DMS 273 (cell line): Measurements from ENCODE around the gene RASEF.

Experiments
- DNase-seq: peaks from one replicate; lab custom pipeline; 2025; ENCODE audit not compliant: unreplicated experiment; lab: John Stamatoyannopoulos, UW

Gene RASEF

DNA sequence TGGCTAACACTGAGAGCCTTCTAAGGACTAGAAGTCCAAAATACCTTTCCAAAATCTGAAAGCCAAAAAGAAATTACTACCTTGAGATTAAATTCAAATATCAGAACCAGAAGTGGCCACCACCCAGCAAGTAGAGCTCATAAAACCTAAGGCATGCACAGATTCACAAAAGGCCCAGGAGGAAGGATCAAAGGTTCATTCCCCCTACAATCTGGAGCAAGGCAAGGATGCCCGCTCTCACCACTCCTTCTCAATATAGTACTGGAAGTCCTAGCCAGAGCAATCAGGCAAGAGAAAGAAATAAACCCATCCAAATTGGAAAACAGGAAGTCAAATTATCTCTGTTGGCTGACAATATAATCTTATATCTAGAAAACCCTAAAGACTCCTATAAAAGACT lies 6.0 kb downstream of the RASEF start:
- DNase-seq = no peak

DNA sequence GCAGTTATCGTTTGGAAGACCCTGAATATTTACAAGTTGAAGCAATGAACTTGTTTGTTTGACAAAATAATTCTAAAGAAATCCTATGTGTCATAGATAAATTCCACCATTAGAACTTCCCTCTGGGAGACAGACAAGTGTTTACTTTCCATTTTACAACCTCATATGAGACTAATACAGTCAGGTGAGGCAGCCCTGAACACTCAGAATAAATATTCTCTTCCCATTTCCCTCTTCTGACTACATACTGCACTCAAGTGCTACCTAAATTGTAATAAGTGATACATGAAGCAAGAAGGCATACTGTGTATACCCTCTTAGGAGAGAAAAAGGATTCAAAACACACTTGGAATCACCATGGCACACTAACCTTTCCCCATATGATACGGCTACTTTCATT lies 6.8 kb downstream of the RASEF start:
- DNase-seq = no peak

DNA sequence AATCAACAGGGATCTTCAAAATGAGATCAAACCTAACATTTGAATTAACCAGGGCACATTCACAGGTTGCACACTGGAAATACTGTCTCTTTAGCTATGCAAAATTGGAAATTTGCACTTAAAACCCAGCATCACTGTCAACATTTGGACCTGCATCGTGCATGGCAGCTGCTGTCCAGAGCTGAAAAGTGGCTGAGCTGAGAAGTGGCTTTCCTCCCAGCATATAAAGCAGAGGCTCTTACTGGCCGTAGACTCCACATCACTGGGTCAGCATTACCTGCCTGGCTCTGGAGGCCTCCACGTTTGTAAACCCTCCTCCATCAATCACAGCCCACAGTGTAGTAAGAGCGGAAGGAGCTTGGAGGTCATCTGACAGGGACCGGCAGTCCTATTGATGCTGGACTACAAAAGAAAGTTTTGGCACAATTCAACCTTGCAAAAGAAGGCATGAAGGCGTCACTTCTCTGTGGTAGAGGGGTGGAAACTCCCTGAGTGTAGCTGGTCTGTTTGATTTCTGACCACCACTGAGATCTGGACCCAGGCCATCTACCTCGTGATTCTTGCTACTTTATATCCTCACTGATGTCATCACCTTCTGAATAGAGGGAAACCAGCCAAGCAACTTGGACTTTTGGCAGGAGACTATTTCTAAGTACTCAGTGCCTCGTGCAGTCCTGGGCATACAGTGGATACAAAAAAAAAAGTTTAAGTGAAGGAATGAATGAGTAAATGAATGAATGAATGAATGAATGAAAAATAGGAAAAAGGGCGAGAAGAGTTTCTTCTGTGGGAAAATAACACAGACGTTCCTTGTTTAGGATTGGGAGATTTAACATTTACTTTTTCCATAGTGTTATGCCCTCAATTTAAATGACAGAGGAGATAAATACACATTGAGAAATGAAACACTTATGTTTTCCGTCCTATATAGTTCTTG lies 14.8 kb downstream of the RASEF start:
- peak; percentile 45 for DNase-seq

DNA sequence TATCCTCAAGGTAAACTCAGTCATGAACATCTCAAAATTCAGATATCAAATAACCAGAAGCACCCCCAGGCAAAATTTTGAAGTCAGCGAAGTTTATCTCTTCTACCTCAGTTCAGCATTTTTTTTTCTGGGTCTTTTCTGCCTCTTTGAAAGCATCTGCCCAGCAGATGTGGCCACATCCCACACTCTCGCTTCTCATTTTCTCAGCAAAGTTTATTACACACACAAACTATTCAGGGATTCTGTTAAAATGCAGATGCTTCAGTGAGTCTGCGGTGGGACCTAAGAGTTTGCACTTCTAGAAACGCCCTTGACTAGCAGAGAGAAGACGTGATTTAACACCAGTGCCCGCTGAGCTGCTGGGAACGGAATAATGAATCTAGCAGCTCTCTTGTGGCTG lies 19.3 kb downstream of the RASEF start:
- no peak for DNase-seq

DNA sequence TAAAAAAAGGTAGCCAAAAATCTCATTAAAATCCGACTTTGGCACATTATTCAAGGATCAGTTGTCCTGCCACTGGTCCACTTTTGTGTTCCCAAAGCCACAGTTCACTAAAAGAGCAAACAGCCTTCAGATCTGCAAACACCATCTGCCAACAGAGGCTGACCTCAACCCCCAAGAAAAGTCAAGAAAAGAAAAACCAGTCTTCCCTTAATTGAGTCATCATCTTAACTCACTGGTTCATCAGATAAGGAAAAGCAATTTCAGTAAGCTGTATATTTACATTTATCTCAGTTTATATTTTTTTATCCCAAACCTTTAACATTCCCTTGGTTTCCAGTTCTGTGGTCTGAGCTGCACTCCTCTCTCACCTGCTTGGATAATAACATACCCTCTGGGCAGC lies 21.2 kb downstream of the RASEF start:
- DNase-seq = peak; percentile 14

DNA sequence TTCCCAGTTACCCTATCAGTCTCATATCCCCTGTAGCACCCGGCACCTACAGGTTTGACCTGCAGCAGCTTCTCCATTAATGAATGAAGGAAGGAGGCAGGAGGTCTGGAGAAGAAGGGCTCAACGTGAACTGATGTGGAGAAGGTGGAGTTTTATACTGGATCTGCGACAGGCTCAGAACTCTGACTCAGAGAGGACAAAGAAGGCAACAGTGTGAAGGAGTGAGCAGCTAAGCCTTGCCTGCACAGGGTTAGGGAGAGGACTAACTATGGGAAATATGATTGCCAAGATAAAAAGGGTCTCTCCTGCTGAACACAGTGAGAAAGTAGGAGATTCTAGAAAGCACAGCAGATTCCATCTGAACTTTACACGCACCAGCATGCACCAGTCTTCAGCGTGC lies 23.6 kb downstream of the RASEF start:
- DNase-seq = no peak

DNA sequence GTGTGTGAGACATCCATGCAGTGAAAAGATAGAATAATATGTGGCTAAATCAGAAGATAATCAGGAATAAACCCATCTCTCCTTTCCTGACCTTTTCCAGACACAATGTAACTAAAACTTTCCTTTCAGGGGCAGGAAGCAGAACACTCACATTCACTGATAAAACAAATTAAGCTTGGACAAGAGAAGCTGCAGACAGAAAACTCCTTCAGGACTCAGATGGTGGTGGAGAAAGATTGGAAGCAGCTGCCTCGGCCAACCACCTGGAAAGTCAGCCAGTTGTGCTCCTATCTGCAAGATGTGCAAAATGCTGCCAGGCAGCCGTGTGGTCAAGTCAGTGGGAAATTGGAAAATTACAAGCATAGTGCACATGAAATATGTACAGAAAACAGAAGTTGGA lies 26.9 kb downstream of the RASEF start:
- peak; percentile 3 for DNase-seq

DNA sequence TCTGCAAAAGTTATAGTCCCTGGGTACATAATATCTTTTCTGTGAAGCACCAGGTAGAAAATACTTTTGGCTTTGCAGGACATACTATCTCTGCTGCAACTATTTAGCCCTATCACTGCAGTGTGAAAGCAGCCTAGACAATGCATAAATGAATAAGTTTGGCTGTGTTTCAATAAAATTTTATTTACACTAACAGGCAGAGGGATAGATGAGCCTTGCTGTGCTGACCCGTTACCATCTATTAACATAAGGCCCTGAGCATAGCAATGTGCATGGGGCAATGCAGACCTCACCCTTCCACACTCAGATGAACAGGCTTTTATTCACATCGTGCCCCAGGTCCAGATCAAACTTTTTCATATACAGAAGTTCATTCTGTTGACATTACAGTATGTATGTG lies 27.8 kb downstream of the RASEF start:
- DNase-seq = no peak

DNA sequence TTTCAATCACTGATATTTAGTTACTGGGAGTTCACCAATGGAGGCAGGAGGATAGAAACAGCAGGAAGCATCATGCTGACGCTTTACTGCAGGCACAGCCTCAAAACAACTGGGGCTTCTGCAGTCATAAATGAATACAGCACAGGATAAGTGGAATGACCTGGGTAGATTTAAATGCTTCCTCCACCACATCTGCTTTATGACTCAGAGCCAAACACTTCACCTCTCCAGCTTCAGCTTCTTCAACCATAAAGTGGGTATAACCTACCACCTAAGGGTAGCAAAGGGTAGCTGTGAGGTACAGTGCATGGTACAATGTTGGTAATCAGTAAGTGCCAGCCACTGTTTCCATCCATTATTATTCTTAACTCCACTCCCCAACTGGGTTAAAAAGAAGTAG lies 28.4 kb downstream of the RASEF start:
- no peak for DNase-seq

DNA sequence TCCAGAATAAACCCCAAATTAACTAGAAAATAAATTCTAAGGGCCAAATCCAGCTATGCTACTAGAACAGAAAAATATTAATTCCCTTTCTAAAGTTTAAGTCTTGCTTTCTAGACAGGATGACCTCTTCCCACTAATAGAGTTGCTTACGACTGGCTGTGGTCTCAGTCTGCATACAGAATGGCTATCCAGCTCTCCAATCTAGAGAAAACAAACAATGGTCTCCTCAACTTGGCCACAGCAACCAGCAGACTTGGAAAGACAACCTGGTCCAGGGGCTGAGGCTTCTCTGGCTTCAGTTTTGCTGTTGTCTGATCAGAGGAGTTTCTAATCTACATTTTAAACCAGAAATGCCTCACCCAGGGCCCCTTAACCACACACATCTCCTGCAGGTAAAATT lies 28.9 kb downstream of the RASEF start:
- no peak for DNase-seq

DNA sequence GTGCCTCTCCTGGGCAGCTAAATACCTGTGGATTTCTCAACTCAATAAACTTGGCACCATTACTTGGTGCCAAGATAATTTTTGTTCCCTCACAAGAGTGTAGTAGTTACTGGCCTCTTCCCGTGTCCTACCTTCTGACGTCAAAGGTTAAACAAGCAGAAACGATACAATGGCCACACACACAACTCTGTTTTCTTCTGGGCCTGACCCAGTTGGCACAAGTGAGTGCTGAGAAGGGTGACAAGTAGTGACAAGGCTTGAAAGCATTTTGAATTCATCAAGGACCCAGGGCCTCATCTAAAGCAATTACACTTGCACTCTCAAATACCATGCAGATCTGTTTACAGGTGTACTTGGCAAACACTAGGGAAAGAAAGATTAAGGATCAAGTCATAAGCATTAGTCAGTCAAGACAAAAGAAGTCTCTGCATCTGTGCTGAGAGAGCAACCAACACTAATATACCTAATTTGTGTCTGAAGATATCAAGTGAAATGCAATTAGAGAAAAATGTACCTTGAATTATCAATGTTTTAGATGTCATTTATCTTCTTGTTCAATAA lies 30.8 kb downstream of the RASEF start:
- DNase-seq = no peak

DNA sequence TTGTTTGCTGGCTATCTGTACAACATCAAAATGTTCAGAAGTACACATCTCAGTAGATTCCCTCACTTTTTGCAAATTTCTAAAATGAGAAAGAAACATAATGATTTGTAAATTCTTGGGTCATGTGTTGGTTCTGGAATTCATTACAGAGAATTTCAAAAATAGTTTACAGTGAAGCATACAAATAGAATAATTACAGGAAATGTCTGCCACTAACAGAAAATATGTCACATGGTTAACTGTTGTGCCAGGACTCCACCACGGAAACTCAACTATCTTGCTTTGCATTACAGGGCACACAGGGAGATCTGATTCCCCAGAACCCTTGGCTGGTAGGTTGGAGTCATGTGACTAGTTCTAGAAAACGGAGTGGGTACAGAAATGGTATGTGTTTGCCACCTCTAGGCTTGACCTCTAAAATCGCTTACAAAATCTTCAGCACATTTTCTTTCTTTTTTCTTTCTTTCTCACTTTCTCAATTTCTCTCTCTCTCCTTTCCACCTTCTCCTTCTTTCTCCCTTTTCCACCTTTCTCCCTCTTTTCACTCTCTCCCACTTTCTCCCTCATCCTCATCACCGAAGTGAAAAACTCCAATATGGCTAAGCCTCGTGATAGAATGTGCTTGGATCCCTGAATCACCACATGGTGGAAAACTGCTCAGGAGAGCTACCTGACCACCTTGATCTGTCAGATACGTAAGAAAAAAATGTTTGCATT lies 32.4 kb downstream of the RASEF start:
- DNase-seq = no peak

DNA sequence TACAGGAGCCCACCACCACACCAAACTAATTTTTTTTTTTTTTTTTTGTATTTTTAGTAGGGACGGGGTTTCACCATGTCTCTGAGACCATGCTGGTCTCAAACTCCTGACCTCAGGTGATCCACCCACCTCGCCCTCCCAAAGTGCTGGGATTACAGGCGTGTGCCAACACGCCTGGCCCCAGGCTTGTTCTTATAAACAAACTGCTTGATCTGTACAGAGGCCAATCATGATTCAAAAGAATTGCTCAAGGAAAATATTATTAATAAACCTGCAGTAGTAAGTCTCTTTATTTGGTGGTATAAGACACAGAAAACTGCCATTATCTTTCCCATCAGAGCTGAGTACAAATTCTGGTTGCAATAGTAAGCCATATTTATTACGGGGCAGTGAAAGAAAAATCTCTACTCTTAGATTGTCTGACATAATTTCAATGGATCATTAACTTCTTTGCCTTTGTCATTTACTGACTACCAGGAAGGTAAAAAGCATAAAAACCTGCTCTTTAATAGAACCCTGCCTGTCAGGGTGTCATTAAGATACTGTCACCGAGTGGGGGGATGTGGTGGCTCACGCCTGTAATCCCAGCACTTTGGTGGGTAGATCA lies 33.3 kb downstream of the RASEF start:
- no peak for DNase-seq

DNA sequence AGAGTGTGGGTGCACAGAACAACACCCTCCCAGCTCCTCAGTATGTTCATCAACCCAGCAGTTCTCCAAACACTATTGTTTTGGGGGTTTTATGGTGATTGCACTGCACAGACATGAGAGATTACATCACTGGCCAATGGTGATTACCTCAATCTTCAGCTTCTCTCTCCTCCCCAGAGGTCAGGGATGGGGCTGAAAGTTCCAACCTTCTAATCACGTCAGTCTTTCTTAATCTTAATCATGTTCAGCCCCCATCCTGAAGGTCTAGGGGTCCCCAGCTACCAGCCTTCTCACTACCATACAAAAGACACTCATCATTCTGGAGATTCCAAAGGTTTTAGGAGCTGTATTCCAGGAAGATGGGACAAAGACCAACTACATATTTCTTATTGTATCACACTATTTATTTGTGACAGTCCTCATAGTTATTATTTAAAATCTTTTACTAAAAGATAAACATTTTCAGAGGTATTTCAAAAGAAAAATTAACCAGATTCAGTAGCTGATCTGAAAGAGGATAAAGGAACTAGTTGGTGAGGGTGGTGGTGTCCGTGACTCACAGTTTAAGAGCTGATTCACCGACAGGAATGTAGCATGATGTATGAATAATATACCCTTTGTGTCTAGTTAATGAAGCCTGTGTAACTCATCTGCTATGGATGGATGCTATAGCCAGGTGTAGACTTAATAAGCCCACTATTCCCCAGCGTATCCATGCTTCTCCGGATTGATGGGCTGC lies 35.6 kb downstream of the RASEF start:
- DNase-seq = no peak

DNA sequence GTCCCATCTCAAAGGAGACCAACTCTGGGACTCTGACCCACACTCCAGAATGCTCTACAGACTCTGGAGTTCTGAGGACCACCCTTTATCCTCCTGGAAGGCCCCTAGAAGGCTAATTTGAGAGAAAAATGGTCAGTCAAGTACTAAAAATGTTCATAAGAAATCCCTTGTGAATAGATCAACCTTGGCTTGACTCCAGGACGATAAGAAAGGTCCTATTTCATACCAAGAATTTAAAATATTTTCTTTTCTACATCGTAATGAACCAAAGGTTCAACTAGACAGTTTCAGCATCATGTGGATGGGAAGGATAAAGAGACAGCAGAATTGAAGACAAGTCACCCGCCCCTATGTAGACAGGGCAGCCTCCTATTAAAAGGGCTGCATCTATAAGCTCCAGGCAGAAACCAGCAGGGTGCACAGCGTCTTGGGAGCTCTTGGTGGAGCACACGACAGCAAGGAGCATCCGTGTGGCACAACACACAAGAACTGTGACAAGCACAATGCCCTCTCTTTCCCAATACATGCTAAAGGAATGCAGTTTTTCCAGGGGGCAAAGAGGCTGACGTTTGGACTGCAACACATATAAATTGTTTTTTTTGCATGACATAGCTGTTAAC lies 38.3 kb downstream of the RASEF start:
- DNase-seq = no peak

DNA sequence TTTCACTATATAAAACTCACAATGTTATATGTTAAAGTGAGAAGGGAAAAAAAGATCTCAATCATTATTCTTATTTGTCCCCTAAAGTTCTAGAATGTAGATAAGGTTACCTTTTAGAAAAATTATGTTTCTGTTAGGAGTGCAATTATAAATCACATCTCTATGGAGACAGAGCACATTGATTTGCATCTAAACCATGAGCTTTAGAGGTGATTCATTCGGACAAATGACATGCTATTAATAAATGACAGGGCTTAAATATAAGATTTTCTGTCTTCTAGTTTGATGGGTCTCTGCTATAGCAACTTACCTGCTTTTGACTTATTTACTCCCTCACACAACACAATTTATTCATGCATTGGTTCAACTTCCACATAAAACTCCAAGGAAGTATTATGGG lies 39.8 kb downstream of the RASEF start:
- no peak for DNase-seq

DNA sequence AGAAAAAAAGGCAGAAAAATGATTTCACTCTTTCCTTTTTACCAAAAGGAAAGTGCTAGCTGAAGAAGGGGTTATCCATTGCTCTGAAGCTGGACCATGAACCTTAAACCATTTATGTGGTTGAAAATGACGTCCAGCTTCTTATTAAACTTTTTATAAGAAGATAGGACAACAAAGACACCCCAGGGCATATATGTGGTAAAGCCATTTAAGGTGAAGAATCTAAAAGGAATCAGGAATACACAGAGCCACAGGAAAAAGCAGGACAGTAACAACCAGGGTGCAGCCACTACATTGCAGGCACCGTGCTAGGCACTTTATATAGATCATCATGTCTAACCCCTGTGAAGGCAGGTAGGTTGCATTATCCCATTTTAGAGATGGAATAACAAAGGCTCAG lies 42.1 kb downstream of the RASEF start:
- DNase-seq = no peak

DNA sequence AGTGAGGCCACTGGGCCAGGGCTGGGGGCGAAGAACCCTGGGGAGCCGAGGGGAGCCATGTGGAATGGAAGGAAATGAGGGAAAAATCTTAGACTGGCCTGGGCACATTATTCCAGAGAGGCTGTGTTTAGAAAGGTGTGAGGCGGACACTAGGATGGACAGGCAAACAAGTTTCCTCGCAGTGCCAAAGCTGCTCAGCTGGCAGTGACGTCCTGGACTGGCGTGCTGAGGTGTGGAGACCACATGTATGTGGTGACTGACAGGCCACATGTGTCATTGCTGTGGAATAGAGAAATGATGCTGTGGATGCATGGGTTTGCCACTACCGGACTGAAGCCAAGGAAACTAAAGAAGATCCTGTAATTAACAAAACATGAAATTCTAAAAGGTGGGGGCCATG lies 42.6 kb downstream of the RASEF start:
- DNase-seq = no peak

DNA sequence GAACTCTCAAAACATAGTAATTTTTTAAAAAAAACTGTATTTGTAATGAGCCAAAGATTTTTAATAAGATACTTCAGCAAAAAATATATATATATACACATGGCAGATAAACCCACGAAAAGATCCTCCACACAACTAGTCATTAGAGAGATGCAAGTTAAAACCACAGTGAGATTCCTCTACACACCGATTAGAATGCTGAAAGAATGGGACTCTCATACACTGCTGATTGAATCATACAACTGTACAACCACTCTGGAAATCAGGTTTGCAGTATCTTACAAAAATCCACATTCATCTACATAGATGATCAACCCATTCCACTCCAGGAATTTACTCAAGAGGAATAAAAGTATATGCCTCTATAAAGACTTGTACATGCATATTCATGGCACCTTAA lies 43.7 kb downstream of the RASEF start:
- DNase-seq = no peak

DNA sequence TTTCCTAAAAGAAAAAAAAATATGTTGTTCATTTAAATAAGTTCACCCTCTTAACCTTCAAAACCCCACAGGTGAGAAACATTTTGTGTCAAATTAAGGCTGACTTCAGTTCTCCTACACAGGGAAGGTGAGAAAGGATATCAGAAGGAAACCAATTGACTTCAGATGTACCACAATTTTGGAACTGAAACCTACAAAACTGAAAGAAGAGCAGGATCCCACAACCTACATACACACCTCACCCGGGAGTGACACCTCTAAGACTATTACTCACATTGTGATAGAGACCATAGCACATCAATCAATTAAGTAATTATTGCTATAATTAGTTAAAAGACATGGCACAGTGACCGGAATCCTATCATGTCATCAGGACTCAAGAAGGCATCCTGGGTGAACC lies 47.0 kb downstream of the RASEF start:
- DNase-seq = no peak
